Measurements from ENCODE around the gene ANKRD31. TPM values are rescaled to one million over a fixed set of nuclear protein-coding genes. Genes with fewer than 3 reads are reported as not detected.
A peak's percentile ranks its signal among the peaks of the same experiment; 100 is the strongest.
"Not testable (repeated sequence)": the region's sequence is repeated elsewhere in the genome, so short reads cannot be mapped to it uniquely, and the experiment has no call there.

Gene ANKRD31
- total and polyA plus RNA-seq, 7 experiments from 2014 or later, result 0.22 to 1.6 (median 0.59) TPM

DNA sequence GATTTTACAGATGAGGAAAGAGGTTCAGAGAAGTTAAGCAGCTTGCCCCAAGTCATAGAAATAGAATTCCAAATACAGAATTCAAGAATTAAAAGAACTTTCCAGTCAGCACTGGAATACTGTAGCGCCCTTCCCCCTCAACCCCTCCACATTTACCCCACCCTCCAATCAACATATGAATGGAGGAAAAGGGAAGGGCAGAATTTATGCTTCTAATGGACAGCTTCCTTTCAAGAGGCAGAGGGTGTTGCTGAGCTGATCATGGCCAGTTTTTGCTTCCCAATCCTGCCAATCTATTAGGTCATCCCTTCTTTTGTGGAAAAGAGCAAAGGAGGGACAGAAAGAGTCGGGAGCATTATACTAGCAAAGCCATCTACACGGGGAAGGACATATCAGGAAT lies 39.1 kb upstream of the ANKRD31 start:
- Mint-ChIP-seq H3K4me3 (no peak overlapping the region), H3K27me3 (peaks cover 0 to 3% (median 0%) of the 10 kb centered on the region in 5 donors), H3K4me1 (peaks cover 0 to 7% (median 0%) of the 10 kb centered on the region in 7 donors), H3K27ac (no peak overlapping the region), H3K9me3 (peaks cover 0 to 7% (median 0%) of the 10 kb centered on the region in 11 donors), H3K36me3 (no peaks in the 10 kb centered on the region)
- DNase-seq (no peak), ATAC-seq (no peak)
- ChIA-PET POLR2A (no interaction called here), CTCF (no interaction called here)
- H3K36me3 ChIP-seq (ENCODE audit: control insufficient read depth in 2 of 3, insufficient read depth in 3 of 3, low read length in 3 of 3), result no peaks in the 10 kb centered on the region
- no peak overlapping the region for H3K4me3 ChIP-seq (ENCODE audit: low read length)
- no peak overlapping the region for H3K27ac ChIP-seq (ENCODE audit: low read depth, low read length)
- H3K4me1 ChIP-seq (ENCODE audit: control insufficient read depth in 2 of 2, insufficient read depth in 2 of 2, low read length in 2 of 2), result no peaks in the 10 kb centered on the region
- intact Hi-C loops (cut with micrococcal nuclease), result no loop called here
- no peaks in the 10 kb centered on the region for H3K27me3 ChIP-seq (ENCODE audit: control insufficient read depth in 2 of 2, insufficient read depth in 2 of 2, low read length in 2 of 2)
- no peaks in the 10 kb centered on the region for H3K9me3 ChIP-seq (ENCODE audit: control insufficient read depth in 2 of 3, low read length in 3 of 3)

GRCh38 chr5:75275147-75275546 lies 38.5 kb upstream of the ANKRD31 start:
- Histone ChIP-seq H3K27ac (ENCODE audit: low read depth, low read length) (no peak overlapping the region), H3K36me3 (ENCODE audit: control insufficient read depth in 2 of 3, insufficient read depth in 3 of 3, low read length in 3 of 3) (no peaks in the 10 kb centered on the region), H3K9me3 (ENCODE audit: control insufficient read depth in 2 of 3, low read length in 3 of 3) (no peaks in the 10 kb centered on the region), H3K27me3 (ENCODE audit: control insufficient read depth in 2 of 2, insufficient read depth in 2 of 2, low read length in 2 of 2) (no peaks in the 10 kb centered on the region), H3K4me3 (ENCODE audit: low read length) (no peak overlapping the region), H3K4me1 (ENCODE audit: control insufficient read depth in 2 of 2, insufficient read depth in 2 of 2, low read length in 2 of 2) (no peaks in the 10 kb centered on the region)
- intact Hi-C loops (cut with micrococcal nuclease), result no loop called here
- no peak overlapping the region for H3K4me3 Mint-ChIP-seq
- DNase-seq, result no peak
- CTCF ChIA-PET, result no interaction called here
- peaks cover 0 to 7% (median 0%) of the 10 kb centered on the region in 7 donors for H3K4me1 Mint-ChIP-seq
- H3K27ac Mint-ChIP-seq, result no peak overlapping the region
- POLR2A ChIA-PET, result no interaction called here
- H3K27me3 Mint-ChIP-seq, result peaks cover 0 to 3% (median 0%) of the 10 kb centered on the region in 5 donors
- no peak for ATAC-seq
- no peaks in the 10 kb centered on the region for H3K36me3 Mint-ChIP-seq
- H3K9me3 Mint-ChIP-seq, result peaks cover 0 to 7% (median 0%) of the 10 kb centered on the region in 11 donors

DNA sequence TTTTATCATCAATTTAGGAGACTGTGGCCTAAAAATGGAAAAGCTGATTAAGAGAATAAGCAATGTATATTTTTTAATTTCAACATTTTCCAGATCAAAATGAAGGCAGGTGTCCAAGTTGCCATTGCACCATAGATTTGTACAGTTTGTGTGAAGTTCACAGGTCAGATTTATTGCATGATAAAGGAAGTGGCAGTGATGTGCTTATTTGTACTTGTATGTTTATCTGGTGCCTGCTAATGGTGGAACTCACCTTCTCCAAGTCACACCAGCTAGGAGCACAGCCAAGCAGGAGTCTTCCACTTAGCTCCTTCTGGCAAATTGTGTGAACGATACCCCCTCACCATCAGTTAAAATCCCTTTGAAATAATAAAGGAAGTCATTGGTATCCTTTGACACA lies 37.8 kb upstream of the ANKRD31 start:
- Histone ChIP-seq H3K9me3 (ENCODE audit: control insufficient read depth in 2 of 3, low read length in 3 of 3) (no peaks in the 10 kb centered on the region), H3K27ac (ENCODE audit: low read depth, low read length) (no peak overlapping the region), H3K36me3 (ENCODE audit: control insufficient read depth in 2 of 3, insufficient read depth in 3 of 3, low read length in 3 of 3) (no peaks in the 10 kb centered on the region), H3K4me3 (ENCODE audit: low read length) (no peak overlapping the region), H3K4me1 (ENCODE audit: control insufficient read depth in 2 of 2, insufficient read depth in 2 of 2, low read length in 2 of 2) (no peaks in the 10 kb centered on the region), H3K27me3 (ENCODE audit: control insufficient read depth in 2 of 2, insufficient read depth in 2 of 2, low read length in 2 of 2) (no peaks in the 10 kb centered on the region)
- Mint-ChIP-seq H3K27ac (no peak overlapping the region), H3K9me3 (peaks cover 0 to 7% (median 0%) of the 10 kb centered on the region in 11 donors), H3K4me1 (peaks cover 0 to 3% (median 0%) of the 10 kb centered on the region in 7 donors), H3K4me3 (no peak overlapping the region), H3K36me3 (no peaks in the 10 kb centered on the region), H3K27me3 (peaks cover 0 to 3% (median 0%) of the 10 kb centered on the region in 5 donors)
- no peak for ATAC-seq
- intact Hi-C loops (cut with micrococcal nuclease), result no loop called here
- DNase-seq, result no peak
- POLR2A ChIA-PET, result no interaction called here
- CTCF ChIA-PET, result no interaction called here

DNA sequence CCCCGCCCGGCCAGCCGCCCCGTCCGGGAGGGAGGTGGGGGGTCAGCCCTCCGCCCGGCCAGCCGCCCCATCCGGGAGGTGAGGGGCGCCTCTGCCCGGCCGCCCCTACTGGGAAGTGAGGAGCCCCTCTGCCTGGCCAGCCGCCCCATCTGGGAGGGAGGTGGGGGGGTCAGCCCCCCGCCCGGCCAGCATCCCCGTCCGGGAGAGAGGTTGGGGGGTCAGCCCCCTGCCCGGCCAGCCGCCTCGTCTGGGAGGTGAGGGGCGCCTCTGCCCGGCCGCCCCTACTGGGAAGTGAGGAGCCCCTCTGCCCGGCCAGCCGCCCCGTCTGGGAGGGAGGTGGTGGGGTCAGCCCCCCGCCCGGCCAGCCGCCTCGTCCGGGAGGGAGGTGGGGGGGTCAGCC lies 33.9 kb upstream of the ANKRD31 start:
- H3K36me3 ChIP-seq (ENCODE audit: control insufficient read depth in 2 of 3, insufficient read depth in 3 of 3, low read length in 3 of 3); CTCF ChIA-PET; DNase-seq; H3K27me3 ChIP-seq (ENCODE audit: control insufficient read depth in 2 of 2, insufficient read depth in 2 of 2, low read length in 2 of 2); ATAC-seq; H3K4me1 Mint-ChIP-seq; H3K27ac ChIP-seq (ENCODE audit: low read depth, low read length); H3K4me1 ChIP-seq (ENCODE audit: control insufficient read depth in 2 of 2, insufficient read depth in 2 of 2, low read length in 2 of 2); POLR2A ChIA-PET; H3K9me3 ChIP-seq (ENCODE audit: control insufficient read depth in 2 of 3, low read length in 3 of 3); H3K9me3 Mint-ChIP-seq; H3K36me3 Mint-ChIP-seq; intact Hi-C loops (cut with micrococcal nuclease); H3K27ac Mint-ChIP-seq; H3K4me3 Mint-ChIP-seq; H3K4me3 ChIP-seq (ENCODE audit: low read length): not testable (repeated sequence)
- peaks cover 0 to 11% (median 3%) of the 10 kb centered on the region in 5 donors for H3K27me3 Mint-ChIP-seq

DNA sequence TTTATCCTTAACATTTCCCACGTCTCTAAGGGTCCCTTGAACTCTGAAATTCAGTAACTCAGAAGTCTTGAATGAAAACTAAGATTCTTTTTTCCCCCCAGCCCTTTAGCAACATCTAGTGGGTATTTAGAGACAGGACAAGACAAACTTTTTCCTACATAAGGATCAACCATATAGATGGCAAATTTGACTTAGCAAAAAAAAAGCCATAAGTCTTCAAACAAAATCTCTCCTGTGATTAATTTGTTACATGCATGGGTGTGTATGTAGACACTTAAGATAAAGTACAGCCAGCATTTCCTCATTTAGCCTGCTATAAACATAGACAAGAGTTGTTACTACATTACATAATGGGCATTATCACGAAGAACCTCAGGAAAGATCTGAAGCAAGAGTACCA lies 29.1 kb upstream of the ANKRD31 start:
- no peaks in the 10 kb centered on the region for H3K36me3 ChIP-seq (ENCODE audit: control insufficient read depth in 2 of 3, insufficient read depth in 3 of 3, low read length in 3 of 3)
- no peak overlapping the region for H3K27ac ChIP-seq (ENCODE audit: low read depth, low read length)
- ChIA-PET POLR2A (interaction anchor here (0.6 to 0.9 kb wide), 2 partner anchors 29 to 157 kb away, joined by 3 read pairs; partner anchors contain the start of gene ANKRD31), CTCF (interaction anchor here (0.6 to 3.7 kb wide), 7 partner anchors 24 to 580 kb away, joined by 3 to 21 read pairs (median 3); partner anchors contain the start of genes ANKRD31 and HEXB)
- peak overlapping the region in 1 of 9 donors; percentile 56 for H3K27ac Mint-ChIP-seq
- peaks cover 0 to 1% (median 0%) of the 10 kb centered on the region in 5 donors for H3K36me3 Mint-ChIP-seq
- no peak overlapping the region for H3K4me3 ChIP-seq (ENCODE audit: low read length)
- peaks cover 0 to 4% (median 0%) of the 10 kb centered on the region in 11 donors for H3K9me3 Mint-ChIP-seq
- intact Hi-C loops (cut with micrococcal nuclease), result loop anchor here (1.0 kb wide), 7 partner anchors 29 to 592 kb away; partner anchors contain the start of genes ANKRD31 (in 1 of the 2), GFM2 (in 1 of the 2) and NSA2 (in 1 of the 2)
- no peaks in the 10 kb centered on the region for H3K4me1 ChIP-seq (ENCODE audit: control insufficient read depth in 2 of 2, insufficient read depth in 2 of 2, low read length in 2 of 2)
- H3K9me3 ChIP-seq (ENCODE audit: control insufficient read depth in 2 of 3, low read length in 3 of 3), result no peaks in the 10 kb centered on the region
- H3K4me1 Mint-ChIP-seq, result peaks cover 0 to 5% (median 0%) of the 10 kb centered on the region in 7 donors
- DNase-seq, result peak in 7 of 9 donors; percentile 27 to 65 (median 55)
- H3K27me3 Mint-ChIP-seq, result peaks cover 0 to 11% (median 4%) of the 10 kb centered on the region in 5 donors
- no peak overlapping the region for H3K4me3 Mint-ChIP-seq
- ATAC-seq, result peak; percentile 75
- H3K27me3 ChIP-seq (ENCODE audit: control insufficient read depth in 2 of 2, insufficient read depth in 2 of 2, low read length in 2 of 2), result no peaks in the 10 kb centered on the region

DNA sequence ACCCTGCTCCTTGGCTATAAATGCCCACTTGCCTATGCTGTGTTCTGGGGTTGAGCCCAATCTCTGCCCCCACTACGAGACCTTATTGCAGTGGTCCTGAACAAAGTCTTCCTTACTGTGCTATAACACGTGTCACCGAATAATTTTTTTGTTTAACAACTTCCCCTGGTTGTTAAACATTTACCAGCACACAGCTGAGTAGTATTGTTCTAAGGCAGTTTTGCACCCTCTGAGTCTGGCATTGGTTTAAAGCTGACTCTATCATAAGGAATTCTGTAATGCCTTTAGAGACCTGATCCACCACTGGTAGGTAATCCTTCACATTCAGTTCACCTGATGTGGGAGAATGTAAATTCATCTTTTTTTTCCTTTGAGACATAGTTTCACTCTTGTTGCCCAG lies 25.6 kb upstream of the ANKRD31 start:
- intact Hi-C loops (cut with micrococcal nuclease), result no loop called here
- Mint-ChIP-seq H3K4me1 (peaks cover 0 to 5% (median 0%) of the 10 kb centered on the region in 7 donors), H3K27me3 (peaks cover 0 to 30% (median 7%) of the 10 kb centered on the region in 5 donors)

DNA sequence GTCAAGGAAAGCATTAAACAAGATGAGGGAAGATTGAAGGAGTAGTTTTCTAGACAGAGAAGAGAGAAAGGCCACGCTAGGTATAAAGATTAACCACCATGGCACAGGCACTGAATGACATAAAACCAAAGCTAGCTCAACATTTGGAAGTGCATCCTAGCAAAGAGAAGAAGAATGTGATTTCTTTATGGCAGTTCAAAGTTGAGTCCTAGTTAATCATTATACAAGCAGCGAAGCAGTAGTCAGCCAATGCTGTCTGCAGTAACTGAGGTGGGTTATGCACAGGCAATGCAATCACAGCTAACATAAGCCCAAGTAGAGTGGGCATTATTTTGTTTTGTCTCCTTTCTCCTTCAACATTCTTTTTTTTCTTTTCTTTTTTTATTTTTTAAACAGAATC lies 24.0 kb upstream of the ANKRD31 start:
- no peak overlapping the region for H3K27ac ChIP-seq (ENCODE audit: low read depth, low read length)
- Mint-ChIP-seq H3K27me3 (peaks cover 7 to 27% (median 12%) of the 10 kb centered on the region in 5 donors), H3K27ac (no peak overlapping the region), H3K4me1 (peaks cover 0 to 3% (median 0%) of the 10 kb centered on the region in 7 donors), H3K36me3 (peaks cover 0 to 7% (median 0%) of the 10 kb centered on the region in 5 donors), H3K4me3 (no peak overlapping the region), H3K9me3 (peaks cover 0 to 11% (median 6%) of the 10 kb centered on the region in 11 donors)
- no peaks in the 10 kb centered on the region for H3K36me3 ChIP-seq (ENCODE audit: control insufficient read depth in 2 of 3, insufficient read depth in 3 of 3, low read length in 3 of 3)
- DNase-seq (no peak), ATAC-seq (no peak)
- ChIA-PET CTCF (interaction anchor here (1.6 kb wide), 1 partner anchor 211 kb away, joined by 5 read pairs; no protein-coding TSS in a partner anchor), POLR2A (interaction anchor here (1.0 kb wide), 1 partner anchor 24 kb away, joined by 3 read pairs; the partner anchor contains the start of gene ANKRD31)
- intact Hi-C loops (cut with micrococcal nuclease), result no loop called here
- no peaks in the 10 kb centered on the region for H3K4me1 ChIP-seq (ENCODE audit: control insufficient read depth in 2 of 2, insufficient read depth in 2 of 2, low read length in 2 of 2)
- no peaks in the 10 kb centered on the region for H3K9me3 ChIP-seq (ENCODE audit: control insufficient read depth in 2 of 3, low read length in 3 of 3)
- H3K4me3 ChIP-seq (ENCODE audit: low read length), result no peak overlapping the region
- no peaks in the 10 kb centered on the region for H3K27me3 ChIP-seq (ENCODE audit: control insufficient read depth in 2 of 2, insufficient read depth in 2 of 2, low read length in 2 of 2)

More for the DNA sequence above, 25.6 kb upstream of the ANKRD31 start:
- Histone ChIP-seq H3K4me1 (ENCODE audit: control insufficient read depth in 2 of 2, insufficient read depth in 2 of 2, low read length in 2 of 2) (no peaks in the 10 kb centered on the region), H3K27ac (ENCODE audit: low read depth, low read length) (no peak overlapping the region), H3K9me3 (ENCODE audit: control insufficient read depth in 2 of 3, low read length in 3 of 3) (no peaks in the 10 kb centered on the region), H3K4me3 (ENCODE audit: low read length) (no peak overlapping the region), H3K36me3 (ENCODE audit: control insufficient read depth in 2 of 3, insufficient read depth in 3 of 3, low read length in 3 of 3) (no peaks in the 10 kb centered on the region), H3K27me3 (ENCODE audit: control insufficient read depth in 2 of 2, insufficient read depth in 2 of 2, low read length in 2 of 2) (no peaks in the 10 kb centered on the region)
- CTCF ChIA-PET, result interaction anchor here (0.6 to 1.6 kb wide), 3 partner anchors 25 to 212 kb away, joined by 3 to 5 read pairs (median 5); no protein-coding TSS in a partner anchor
- no peaks in the 10 kb centered on the region for H3K9me3 Mint-ChIP-seq
- DNase-seq, result no peak
- POLR2A ChIA-PET, result no interaction called here
- H3K27ac Mint-ChIP-seq, result no peak overlapping the region
- no peak overlapping the region for H3K4me3 Mint-ChIP-seq
- H3K36me3 Mint-ChIP-seq, result no peaks in the 10 kb centered on the region
- ATAC-seq, result no peak

Data from naive thymus-derived CD4-positive, alpha-beta T cell (primary cell).